Stimulated activated CD8-positive, alpha-beta memory T cell treated with anti-CD3 and anti-CD28 coated beads, Interleukin-15, amount 100 ng/mL, for 1 hour (primary cell): ENCODE data around the gene STX12.
"Not testable (repeated sequence)": the region's sequence is repeated elsewhere in the genome, so short reads cannot be mapped to it uniquely, and the experiment has no call there.

ENCODE experiments used
- DNase-seq: peaks from one replicate; pipeline ENCODE4 v3.0.0-alpha.2; 2020; ENCODE audit warnings: low read depth

STX12 gene

GRCh38 chr1:27830621-27831440 is 57.8 kb downstream of the STX12 start, which contains the start of gene PPP1R8:
Gene PPP1R8 (plus strand): TSS chr1:27830782. CDS start chr1:27830836, 54 bp downstream.
- peak; percentile 73 for DNase-seq

GRCh38 chr1:27831568-27832410 is 58.8 kb downstream of the STX12 start:
- DNase-seq: no peak

GRCh38 chr1:27832762-27833161 is 59.7 kb downstream of the STX12 start:
- no peak for DNase-seq

GRCh38 chr1:27833470-27833869 is 60.5 kb downstream of the STX12 start:
- DNase-seq: no peak

- DNase-seq: no peak
Observed at GRCh38 chr1:27835046-27835445, 62.0 kb downstream of the STX12 start.

- no peak for DNase-seq
Observed at GRCh38 chr1:27835501-27835900, 62.5 kb downstream of the STX12 start.

GRCh38 chr1:27849951-27850350 is 76.9 kb downstream of the STX12 start:
- no peak for DNase-seq

GRCh38 chr1:27855085-27855484 is 82.1 kb downstream of the STX12 start:
- DNase-seq: no peak

GRCh38 chr1:27856561-27857343 is 83.7 kb downstream of the STX12 start:
- DNase-seq: no peak

- not testable (repeated sequence) for DNase-seq
Observed at GRCh38 chr1:27857552-27857951, 84.5 kb downstream of the STX12 start.

- DNase-seq: peak; percentile 82
Observed at GRCh38 chr1:27858072-27858948, 85.3 kb downstream of the STX12 start.

- DNase-seq: no peak
Observed at GRCh38 chr1:27858949-27859576, 86.0 kb downstream of the STX12 start.

- DNase-seq: no peak
Observed at GRCh38 chr1:27861436-27861835, 88.4 kb downstream of the STX12 start.

GRCh38 chr1:27862004-27862403 is 89.0 kb downstream of the STX12 start:
- DNase-seq: no peak

- DNase-seq: no peak
Observed at GRCh38 chr1:27862671-27863537, 89.9 kb downstream of the STX12 start.

GRCh38 chr1:27863538-27863915 is 90.5 kb downstream of the STX12 start:
- DNase-seq: no peak

- DNase-seq: no peak
Observed at GRCh38 chr1:27864264-27864895, 91.4 kb downstream of the STX12 start.

GRCh38 chr1:27865821-27866220 is 92.8 kb downstream of the STX12 start:
- DNase-seq: no peak

- no peak for DNase-seq
Observed at GRCh38 chr1:27868556-27868931, 95.5 kb downstream of the STX12 start.
